HG02938 (cell line): ENCODE measurements around the gene C11orf54.
"Not testable (repeated sequence)": the region's sequence is repeated elsewhere in the genome, so short reads cannot be mapped to it uniquely, and the experiment has no call there.

ENCODE experiments used
- ATAC-seq: cut with Tn5 transposase; IDR thresholded peaks from one replicate; pipeline ENCODE4 v1.9.1; 2021; ENCODE audit warnings: mild to moderate bottlenecking, moderate library complexity; ENCODE audit not compliant: unreplicated experiment

Gene C11orf54

DNA sequence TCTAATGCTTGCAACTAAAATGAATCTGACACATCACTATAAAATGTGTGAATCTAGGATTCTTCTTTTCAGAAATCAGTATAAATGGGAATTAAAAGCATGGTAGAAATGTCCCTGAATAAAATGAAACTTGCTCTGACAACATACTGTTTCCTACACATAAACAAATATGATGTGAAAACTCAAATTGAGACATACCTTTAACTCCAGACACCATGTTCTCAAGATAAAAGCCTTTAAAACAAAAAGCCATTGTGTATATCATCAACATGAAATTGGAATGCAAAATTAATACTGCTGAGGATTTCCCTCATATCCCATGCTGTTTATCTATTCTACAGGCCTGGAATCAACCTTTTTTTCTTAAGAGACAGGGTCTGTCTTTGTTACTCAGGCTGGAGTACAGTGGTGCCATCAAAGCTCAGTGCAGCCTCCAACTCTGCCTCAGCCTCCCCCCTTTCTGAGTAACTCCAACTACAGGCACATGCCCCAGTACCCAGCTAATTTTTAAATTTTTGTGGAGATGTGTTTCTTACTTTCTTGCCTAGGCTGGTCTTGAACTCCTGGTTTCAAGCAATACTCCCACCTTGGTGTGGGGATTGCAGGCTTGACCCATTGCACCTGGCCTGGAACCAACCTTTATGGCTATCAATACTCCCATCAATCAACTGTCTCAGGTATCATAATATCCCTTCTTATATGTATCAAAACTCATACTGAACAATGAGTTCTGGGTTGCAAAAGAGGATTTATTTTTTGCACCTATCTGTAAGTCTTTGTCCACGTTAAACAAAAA is 6.8 kb upstream of the C11orf54 start:
- ATAC-seq, result no peak

DNA sequence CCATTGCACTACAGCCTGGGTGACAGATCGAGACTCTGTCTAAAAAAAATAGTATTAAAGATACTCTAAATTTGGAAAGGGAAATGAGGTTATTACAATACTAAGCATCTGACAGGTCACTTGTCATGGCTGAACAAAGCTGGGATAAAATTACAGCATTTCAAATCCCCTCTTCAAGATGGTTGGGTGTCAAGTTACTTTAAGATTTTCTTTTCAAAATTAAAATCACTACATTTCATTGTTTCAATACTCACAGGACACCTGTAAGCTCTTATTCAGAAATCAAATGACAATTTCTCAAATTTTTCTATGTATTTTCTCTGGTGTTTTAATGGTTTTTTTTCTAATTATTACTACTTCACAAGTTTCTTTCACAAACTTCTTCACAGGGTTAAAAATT is 5.8 kb upstream of the C11orf54 start:
- ATAC-seq, result no peak

DNA sequence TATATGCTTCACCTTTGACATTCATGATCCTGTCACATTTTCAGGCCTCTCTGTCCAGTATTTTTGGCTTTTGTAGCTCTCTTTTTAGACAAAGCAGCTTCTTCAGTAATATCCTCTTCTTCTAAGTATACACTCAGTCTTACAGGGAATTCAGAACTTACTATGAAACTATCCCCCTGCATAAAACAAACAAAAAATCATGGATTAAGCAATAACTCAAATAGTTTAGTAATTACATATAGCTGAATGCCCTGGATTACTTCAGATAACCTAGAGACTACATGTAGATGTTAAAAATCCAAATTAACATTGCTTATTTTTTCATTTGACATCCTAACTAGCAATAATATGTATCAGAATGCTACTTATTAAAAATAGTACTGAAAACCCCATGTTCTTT is 5.3 kb upstream of the C11orf54 start:
- no peak for ATAC-seq

DNA sequence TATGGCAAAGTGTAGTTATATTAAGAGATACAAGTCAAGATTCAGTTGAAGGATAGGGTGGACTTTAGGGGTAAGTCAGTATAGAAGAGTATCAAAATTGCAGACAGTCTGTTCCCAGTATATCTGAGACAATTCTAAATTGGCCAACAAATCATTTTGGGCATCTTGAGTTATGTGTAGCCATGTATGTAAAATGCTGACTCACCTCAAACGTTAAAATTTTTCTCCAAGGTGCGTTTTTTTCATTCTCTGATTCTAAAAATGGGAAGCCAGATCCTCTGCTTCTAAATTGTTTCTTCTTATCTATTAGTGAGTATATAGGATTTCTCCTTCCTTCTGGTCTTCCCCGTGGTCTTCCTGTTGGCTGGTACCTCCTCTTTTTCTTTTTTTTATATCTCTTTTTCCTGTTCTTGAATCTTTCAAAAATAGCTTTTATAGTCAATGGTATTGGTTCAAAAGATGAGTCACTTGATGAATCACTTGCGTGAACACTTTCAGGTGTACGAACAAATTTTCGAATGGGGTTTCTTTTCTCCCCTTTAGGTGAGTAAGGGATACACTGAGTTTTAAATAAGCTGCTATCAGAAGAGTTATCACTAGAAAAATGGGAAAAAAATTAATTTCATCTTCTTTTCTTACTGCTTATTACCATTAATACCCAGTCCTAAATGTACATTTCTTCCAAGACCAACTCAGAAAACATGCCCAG is 3.4 kb upstream of the C11orf54 start:
- no peak for ATAC-seq

DNA sequence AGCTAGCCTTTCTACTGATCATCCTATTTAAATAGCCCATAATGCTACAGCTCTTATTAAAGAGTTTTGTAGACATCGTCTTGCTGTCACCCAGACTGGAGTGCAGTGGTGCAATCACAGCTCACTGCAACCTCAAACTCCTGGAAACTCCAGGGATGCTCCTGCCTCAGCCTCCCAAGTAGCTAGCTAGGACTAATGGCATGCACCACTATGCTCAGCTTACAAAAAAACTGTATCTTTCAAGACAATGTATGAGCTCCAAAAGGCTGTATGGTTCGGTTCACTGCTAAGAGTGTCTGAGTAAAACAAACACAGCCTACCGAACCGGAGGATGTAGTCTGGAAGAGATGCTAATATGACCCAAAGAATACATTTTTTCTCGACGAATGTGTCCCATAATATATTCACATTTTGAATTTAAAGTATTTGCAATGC is 2.8 kb upstream of the C11orf54 start:
- no peak for ATAC-seq

DNA sequence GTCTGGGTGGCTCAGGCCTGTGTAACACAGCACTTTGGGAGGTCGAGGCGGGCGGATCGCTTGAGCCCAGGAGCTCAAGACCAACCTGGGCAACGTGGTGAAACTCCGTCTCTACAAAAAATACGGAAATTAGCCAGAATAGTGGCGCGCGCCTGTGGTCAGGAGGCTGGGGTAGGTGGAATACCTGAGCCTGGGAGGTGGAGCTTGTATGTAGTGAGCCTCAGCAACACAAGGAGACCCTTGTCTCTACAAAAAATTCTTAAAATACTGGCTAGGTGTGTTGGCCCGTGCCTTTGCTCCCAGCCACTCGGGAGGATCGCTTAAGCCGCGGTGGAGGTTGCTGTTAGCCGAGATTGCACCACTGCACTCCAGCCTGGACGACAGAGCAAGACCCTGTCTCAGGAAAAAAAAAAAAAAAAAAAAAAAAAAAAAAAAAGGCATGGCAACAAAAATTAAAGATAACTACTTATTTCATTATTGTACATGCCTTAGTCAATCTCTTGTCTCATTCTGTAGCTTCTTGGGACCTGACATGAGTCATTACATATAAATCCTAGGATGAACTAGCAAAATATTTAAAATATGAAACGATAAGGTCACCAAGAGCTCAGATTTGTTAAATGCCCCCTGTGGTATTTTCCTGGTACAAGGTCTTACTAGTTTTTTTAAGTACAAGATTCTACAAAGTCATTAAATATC is 1.3 kb upstream of the C11orf54 start:
- ATAC-seq, result no peak

DNA sequence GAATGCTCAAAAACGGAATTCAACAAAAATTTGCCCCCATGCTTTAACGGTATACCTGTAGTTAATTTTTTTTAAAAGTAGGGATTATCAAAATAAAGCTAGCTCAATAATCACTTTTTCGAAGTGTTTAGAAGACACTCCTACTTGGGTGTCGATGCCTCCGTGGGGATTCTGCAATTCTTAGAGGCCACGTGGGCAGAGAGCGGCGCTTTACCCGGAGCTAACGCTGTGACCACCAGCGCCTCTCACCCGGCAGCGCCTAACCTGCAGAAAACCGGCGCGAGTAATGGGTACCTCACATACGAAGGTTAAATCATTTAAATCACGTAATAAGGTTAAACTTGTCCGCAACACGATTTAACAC is 760 bp upstream of the C11orf54 start:
- ATAC-seq, result peak; percentile 26

DNA sequence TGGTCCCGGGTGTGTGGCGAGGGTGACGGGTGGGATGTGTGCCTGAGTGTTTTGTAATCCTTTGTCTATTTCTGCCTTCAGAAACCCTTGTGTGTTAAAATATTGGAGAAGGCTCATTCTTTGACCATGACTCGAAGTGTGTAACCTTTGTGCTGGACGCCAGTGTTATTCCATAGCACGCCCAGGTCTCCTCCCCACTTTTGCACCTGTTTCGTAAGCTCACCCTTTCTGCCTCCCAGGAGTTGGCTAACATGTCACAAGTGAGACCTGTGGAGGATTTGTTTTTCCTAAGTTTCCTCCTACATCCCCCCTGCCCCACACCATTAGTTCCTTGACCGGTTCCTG is 382 bp downstream of the C11orf54 start:
- ATAC-seq, result peak; percentile 11

DNA sequence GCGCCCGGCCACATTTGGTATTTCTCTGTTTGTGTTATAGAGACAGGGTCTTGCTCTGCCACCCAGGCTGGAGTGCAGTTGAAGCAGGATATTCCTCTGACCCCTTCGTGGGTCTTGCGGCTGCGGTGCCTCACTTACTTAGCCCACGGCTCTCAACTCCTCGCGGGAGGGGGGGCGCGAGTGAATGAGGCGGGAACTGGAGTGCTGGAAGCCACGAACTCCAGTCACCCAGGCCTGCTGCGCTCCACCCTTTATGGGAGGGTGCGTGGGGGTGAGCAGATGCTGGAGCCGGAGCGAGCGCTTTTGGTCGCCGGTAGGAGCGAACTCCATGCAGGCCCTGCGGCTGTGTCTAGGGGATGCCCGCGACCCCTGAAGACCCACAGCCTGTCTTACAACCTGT is 1.8 kb downstream of the C11orf54 start:
- ATAC-seq, result no peak

DNA sequence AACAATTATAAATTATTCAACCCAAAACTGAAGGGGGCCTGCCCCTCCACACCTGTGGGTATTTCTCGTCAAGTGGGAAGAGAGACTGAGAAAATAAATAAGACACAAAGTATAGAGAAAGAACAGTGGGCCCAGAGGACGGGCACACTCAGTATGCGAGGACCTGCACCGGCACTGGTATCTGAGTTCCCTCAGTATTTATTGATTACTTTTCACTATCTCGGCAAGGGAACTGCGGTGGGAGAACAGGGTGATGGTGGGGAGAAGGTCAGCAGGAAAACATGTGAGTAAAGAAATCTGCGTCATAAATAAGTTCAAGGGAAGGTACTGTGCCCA is 3.2 kb downstream of the C11orf54 start:
- ATAC-seq, result no peak

DNA sequence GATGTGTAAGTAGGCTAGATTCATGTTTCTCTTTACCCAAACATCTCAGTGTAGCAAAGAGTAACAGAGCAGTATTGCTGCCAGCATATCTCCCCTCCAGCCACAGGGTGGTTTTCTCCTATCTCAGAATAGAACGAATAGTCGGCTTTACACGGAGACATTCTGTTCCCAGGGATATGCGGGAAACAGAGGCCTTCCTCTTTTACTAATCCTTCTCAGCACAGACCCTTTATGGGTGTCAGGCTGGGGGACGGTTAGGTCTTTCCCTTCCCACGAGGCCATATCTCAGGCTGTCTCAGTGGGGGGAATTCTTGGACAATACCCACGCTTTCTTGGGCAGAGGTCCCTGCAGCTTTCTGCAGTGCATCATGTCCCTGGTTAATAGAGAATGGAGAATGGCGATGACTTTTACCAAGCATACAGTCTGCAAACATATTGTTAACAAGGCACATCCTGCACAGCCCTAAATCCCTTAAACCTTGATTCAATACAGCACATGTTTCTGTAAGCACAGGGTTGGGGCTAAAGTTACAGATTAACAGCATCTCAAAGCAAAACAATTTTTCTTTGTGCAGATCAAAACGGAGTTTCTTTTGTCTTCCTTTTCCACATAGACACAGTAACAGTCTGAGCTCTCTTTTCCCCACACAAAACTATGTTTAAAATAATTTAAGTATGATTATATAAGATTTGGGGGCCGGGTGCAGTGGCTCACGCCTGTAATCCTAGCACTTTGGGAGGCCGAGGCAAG is 3.7 kb downstream of the C11orf54 start:
- not testable (repeated sequence) for ATAC-seq

DNA sequence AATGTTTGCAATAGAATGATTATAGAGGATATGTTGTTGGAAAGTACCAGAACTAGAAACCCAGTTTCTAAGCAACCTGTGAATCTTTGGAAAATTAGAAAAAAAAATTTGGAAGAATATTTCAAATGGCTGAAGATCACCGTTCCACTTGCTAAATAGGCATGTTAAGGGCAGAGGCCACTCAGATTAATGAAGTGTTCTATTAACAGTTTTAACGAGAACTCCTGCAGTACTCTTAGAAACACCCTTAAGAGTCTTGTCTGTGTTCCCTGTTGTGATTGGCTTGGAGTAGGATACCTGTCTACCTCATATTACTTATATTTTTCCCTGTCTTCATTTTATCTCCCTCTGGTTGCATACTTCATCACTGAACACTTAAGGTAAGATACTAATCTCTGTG is 4.6 kb downstream of the C11orf54 start:
- no peak for ATAC-seq

DNA sequence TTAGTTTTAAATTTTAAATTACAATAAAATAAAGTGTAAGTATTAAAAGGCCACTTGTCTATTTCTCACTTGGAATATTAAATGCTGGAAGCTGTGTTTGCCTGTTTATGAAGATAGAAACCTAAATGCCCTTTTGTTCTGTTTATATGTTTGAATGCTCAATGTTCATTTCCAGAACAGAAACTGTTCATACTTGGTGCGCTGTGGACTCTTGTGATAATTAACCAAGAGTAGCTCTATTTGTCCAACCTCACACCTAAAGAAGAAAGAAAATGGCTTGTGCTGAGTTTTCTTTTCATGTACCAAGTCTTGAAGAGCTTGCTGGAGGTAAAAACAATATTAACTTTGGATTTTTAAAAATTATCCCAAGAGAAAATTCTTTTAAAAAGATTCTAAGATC is 5.7 kb downstream of the C11orf54 start:
- ATAC-seq, result peak; percentile 96

DNA sequence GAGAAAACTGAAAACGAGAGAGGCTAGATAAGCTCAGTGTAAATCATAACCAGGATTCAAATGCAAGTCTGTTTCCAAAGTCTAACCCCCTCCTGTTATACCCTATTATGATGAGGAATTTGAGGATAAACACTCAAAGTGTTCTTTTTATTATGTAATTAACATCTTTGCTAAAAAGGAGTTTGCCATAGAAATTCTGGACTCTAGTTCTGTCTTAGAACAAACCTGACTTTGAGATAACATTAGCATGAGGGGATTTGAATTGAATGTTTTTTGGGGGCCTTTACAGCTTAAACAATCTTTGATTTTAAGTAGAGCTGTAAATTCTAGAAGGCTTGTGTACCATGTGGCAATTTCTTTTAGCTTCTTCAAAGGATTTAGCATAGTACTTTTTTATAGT is 9.5 kb downstream of the C11orf54 start:
- no peak for ATAC-seq

DNA sequence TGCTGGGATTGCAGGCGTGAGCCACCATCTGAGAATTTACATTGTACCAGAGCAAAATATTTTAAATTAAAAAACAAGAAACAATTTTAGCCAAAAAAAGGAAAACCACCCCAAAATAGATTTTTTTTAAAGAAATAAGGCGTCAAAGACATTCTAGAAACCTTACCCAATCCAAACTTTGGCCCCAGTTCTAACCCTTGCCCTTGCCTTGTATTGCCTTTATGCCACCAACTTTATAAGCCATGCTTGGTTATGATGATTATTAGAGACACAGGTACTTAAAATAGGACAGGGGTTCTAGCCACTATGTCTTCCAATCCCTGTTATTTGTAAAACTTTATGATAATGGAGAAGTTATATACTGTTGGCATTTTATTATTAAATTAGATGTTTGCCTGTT is 11.8 kb downstream of the C11orf54 start:
- no peak for ATAC-seq

DNA sequence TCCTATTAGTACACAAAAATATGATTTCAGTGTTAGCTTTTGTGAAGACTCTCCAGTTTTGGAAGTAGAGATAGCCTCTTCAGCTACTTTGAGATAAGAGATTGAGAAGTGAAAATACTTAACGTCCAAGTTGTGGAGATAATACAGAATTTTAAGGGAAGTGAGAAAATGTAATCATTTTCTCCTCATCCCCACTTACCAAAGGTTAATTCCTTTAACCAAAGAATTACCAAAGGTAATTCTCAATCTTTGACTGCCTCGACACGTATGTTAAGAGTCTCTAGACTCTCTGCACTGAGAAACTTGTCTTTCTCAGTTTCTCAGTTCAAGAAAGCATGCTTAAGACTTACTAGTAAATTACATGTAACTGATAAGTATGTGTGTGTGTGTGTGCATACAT is 15.3 kb downstream of the C11orf54 start:
- no peak for ATAC-seq

DNA sequence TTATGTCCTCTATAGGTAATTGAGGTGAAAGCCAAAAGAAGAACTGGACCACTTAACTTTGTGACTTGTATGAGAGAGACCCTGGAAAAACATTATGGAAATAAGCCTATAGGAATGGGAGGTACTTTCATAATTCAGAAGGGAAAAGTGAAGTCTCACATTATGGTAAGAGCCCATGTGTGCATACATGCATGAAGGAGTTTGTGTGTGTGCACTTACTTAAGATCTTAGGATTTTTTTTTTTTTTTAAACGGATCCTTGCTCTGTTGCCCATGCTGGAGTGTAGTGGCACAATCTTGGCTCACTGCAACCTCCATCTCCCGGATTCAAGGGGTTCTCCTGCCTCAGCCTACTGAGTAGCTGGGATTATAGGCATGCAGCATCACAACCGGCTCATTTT is 15.8 kb downstream of the C11orf54 start:
- ATAC-seq, result no peak

DNA sequence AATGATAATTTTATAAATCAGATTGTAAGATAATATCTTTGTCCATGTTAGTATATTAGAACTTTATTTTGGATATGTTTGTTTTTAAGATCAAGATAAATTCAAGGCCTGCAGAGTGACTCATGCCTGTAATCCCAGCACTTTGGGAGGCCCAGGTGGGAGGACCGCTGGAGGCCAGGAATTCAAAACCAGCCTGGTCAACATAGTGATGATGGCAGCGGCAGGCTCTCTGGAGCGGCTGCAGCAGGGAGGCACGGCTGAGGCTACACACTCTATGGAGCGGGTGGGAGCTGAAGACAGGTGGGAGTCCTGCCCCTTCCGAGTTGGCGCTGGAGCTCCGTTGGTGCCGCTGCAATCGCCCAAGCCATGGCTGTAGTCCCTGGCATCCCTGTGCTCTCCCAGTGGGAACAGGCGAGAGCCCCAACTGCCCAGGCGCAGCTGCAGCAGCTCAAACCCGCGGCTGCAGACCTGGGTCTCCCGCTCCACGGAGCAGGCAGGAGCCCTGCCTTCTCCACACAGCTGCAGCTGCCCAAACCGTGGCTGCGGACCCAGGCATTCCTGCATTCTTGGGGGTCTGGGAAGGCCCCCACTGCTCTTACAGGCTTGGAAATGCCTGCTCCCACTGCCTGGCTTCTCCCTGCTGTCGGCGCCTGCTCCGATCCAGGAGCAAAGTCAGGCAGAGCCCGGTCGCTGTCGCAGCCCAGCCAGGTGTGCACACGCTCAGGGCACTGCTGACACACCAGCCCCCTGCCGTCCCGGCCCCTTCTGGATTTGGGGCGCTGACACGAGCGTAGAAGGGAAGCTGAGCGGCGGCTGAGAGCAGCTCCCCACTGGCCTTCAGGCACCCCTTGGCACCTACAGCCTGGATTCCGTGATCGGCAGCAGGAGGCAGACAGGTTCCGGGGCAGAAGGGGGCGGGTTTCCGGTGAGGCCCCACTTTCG is 16.7 kb downstream of the C11orf54 start:
- no peak for ATAC-seq

DNA sequence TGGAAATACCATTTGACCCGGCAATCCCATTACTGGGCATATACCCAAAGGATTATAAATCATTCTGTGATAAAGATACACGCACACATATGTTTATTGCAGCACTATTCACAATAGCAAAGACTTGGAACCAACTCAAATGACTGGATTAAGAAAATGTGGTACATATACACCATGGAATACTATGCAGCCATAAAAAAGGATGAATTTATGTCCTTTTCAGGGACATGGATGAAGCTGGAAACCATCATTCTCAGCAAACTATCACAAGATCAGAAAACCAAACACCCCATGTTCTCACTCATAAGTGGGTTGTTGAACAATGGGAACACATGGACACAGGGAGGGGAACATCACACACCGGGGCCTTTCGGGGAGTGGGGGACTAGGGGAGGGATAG is 17.7 kb downstream of the C11orf54 start:
- not testable (repeated sequence) for ATAC-seq

DNA sequence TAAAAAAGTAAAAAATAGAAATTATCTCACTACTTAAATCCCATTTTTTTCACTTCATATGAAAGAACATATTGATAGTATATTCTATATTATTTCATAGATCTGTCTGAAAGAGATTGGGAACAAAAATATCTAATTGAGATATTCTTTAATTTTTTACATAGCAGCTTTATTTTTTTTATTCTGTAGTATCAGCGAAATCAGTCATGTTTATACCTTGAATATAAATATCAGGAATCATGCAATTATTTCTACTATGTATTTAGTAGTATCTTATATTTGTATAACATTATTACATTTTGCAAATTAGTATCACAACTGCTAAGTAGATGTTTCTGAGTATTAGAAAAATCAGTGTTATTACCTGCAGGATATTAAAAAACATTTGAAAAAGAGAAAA is 20.4 kb downstream of the C11orf54 start:
- ATAC-seq, result no peak
